ENCODE results near the gene VTI1A. TPM values are rescaled to one million over a fixed set of nuclear protein-coding genes. Genes with fewer than 3 reads are reported as not detected.

Gene VTI1A
- total RNA-seq, 1 experiment from 2014 or later: 18.1 TPM

DNA sequence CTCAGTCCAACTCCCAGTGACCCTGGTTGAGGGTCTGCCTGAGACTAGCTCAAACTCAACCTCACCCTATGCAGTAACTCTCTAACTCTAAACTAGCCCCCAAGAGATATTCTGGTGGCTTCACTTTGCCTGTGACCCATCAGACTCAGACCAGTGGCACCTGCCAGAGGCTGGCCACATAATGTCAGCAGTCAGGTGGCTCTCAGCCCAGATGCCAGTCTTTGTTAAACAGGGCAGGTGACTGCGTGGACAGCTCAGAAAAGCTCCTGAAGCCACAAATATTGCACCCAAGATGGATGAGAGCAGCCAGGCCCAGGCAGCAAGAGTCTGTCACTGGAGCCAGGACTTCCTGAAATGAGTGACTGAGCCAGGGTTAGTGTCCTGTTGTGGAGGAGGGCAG, 373.3 kb downstream of the VTI1A start:
- BruUV-seq (replicated peaks): no TSS peak
- no peak overlapping the region for H3K4me3 ChIP-seq
- no peak overlapping the region for H2AFZ ChIP-seq
- no peak overlapping the region for H3K27ac ChIP-seq
- no peaks in the 10 kb centered on the region for H4K20me1 ChIP-seq (ENCODE audit: insufficient read depth)
- no peak overlapping the region for H3K4me2 ChIP-seq
- peaks cover 12% of the 10 kb centered on the region for H3F3A ChIP-seq (ENCODE audit: insufficient read depth, low read depth)
- H3K27me3 ChIP-seq (ENCODE audit: insufficient read depth, low read depth): no peaks in the 10 kb centered on the region
- H3K79me2 ChIP-seq (ENCODE audit: low read depth): no peaks in the 10 kb centered on the region
- H3K9me3 ChIP-seq (ENCODE audit: insufficient read depth, low read depth): no peaks in the 10 kb centered on the region
- H3K4me1 ChIP-seq (replicated peaks; ENCODE audit: insufficient read depth): peaks cover 14% of the 10 kb centered on the region
- intact Hi-C loops (cut with micrococcal nuclease; ENCODE audit: unreplicated experiment): no loop called here
- no peak for TF ChIP-seq EZH2 (IDR thresholded peaks at IDR 0.05; ENCODE audit: low read depth)
- no peak for TF ChIP-seq CTCF (conservative IDR thresholded peaks at IDR 0.05)
- H3K9me2 ChIP-seq (ENCODE audit: insufficient read depth): no peaks in the 10 kb centered on the region
- ChIA-PET POLR2A (ENCODE audit: unreplicated experiment) (no interaction called here), CTCF (no interaction called here)
- no peak for DNase-seq
- H3K36me3 ChIP-seq (ENCODE audit: low read depth): no peaks in the 10 kb centered on the region

GRCh38 chr10:112821038-112821437, 374.0 kb downstream of the VTI1A start:
- Histone ChIP-seq H3K36me3 (ENCODE audit: low read depth) (no peaks in the 10 kb centered on the region), H3K4me3 (no peak overlapping the region), H3K27ac (no peak overlapping the region), H3F3A (ENCODE audit: insufficient read depth, low read depth) (peaks cover 7% of the 10 kb centered on the region), H3K9me3 (ENCODE audit: insufficient read depth, low read depth) (no peaks in the 10 kb centered on the region), H2AFZ (no peak overlapping the region), H3K9me2 (ENCODE audit: insufficient read depth) (no peaks in the 10 kb centered on the region), H3K27me3 (ENCODE audit: insufficient read depth, low read depth) (no peaks in the 10 kb centered on the region), H4K20me1 (ENCODE audit: insufficient read depth) (no peaks in the 10 kb centered on the region), H3K79me2 (ENCODE audit: low read depth) (no peaks in the 10 kb centered on the region), H3K4me1 (replicated peaks; ENCODE audit: insufficient read depth) (peaks cover 9% of the 10 kb centered on the region), H3K4me2 (no peak overlapping the region)
- intact Hi-C loops (cut with micrococcal nuclease; ENCODE audit: unreplicated experiment): no loop called here
- no peak for DNase-seq
- TF ChIP-seq EZH2 (IDR thresholded peaks at IDR 0.05; ENCODE audit: low read depth) (no peak), CTCF (conservative IDR thresholded peaks at IDR 0.05) (no peak)
- ChIA-PET CTCF (no interaction called here), POLR2A (ENCODE audit: unreplicated experiment) (no interaction called here)
- BruUV-seq (replicated peaks): no TSS peak

DNA sequence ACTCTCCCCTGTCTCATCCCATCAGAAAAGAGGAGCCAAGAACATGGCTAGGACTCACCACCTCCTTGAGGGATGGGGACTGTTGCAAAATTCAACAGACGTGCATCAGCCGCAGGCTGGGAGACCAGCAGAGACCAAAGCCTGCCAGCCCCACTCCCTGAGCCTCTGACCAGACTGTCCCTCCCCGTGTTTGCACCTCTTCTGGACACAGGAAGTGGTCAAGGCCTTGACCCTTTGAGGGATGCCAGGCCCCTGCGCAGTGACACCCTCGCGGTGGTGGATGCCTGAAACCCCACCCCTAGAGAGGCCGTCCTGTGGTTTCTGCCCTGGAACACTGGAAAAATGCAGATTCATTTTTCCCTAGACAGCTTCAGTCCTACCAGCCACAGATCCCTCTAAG, 374.6 kb downstream of the VTI1A start:
- no peaks in the 10 kb centered on the region for H3K9me3 ChIP-seq (ENCODE audit: insufficient read depth, low read depth)
- intact Hi-C loops (cut with micrococcal nuclease; ENCODE audit: unreplicated experiment): no loop called here
- no peak for DNase-seq

More for the DNA sequence above, 374.6 kb downstream of the VTI1A start:
- no peaks in the 10 kb centered on the region for H4K20me1 ChIP-seq (ENCODE audit: insufficient read depth)
- no peak overlapping the region for H3K4me2 ChIP-seq
- H3K27ac ChIP-seq: no peak overlapping the region
- no peaks in the 10 kb centered on the region for H3K79me2 ChIP-seq (ENCODE audit: low read depth)
- H3K4me1 ChIP-seq (replicated peaks; ENCODE audit: insufficient read depth): peaks cover 3% of the 10 kb centered on the region
- ChIA-PET POLR2A (ENCODE audit: unreplicated experiment) (no interaction called here), CTCF (no interaction called here)
- H3F3A ChIP-seq (ENCODE audit: insufficient read depth, low read depth): peaks cover under 1% of the 10 kb centered on the region; the same call in 1 of the 2 replicates
- TF ChIP-seq EZH2 (IDR thresholded peaks at IDR 0.05; ENCODE audit: low read depth) (no peak), CTCF (conservative IDR thresholded peaks at IDR 0.05) (no peak)
- H3K4me3 ChIP-seq: no peak overlapping the region
- H2AFZ ChIP-seq: no peak overlapping the region
- BruUV-seq (replicated peaks): no TSS peak
- H3K27me3 ChIP-seq (ENCODE audit: insufficient read depth, low read depth): no peaks in the 10 kb centered on the region
- no peaks in the 10 kb centered on the region for H3K9me2 ChIP-seq (ENCODE audit: insufficient read depth)
- H3K36me3 ChIP-seq (ENCODE audit: low read depth): no peaks in the 10 kb centered on the region
